ENCODE results near the gene PMM2. TPM values are rescaled to one million over a fixed set of nuclear protein-coding genes. Genes with fewer than 3 reads are reported as not detected.

The PMM2 gene
- total and polyA plus RNA-seq, 9 of the 15 experiments (the other 6 are each of a cell fraction or from before 2014, with no cell fraction given): 5.6 to 42.7 (median 25.9) TPM

DNA sequence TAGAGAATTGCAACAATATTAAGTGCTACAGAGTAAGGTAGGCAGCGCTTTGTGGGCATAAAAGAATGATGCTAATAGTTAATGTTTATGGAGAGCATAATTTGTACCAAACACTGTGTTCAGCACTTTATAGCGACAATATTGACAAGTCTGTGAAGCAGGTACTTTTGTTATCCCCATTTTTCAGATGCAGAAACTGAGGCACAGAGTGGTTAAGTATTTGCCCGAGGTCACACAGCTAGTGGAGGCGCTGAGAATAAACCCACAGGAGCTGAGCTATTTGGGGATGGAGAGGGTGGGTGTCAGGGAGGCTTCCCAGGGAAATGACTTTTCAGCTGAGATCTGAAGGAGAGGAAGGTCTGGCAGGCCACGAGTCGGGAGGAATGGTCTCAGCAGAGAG lies 39.6 kb upstream of the PMM2 start:
- intact Hi-C loops (cut with micrococcal nuclease): no loop called here
- in situ Hi-C loops (cut with MboI): no loop called here
- no TSS peak for BruUV-seq (replicated peaks)
- POLR2A ChIA-PET: no interaction called here
- Histone ChIP-seq H3K27me3 (ENCODE audit: control insufficient read depth in 2 of 2, insufficient read depth in 2 of 2, low read length in 2 of 2) (peaks cover 17 to 57% of the 10 kb centered on the region in 2 experiments), H4K20me1 (replicated peaks; ENCODE audit: control insufficient read depth, insufficient read depth, low read length) (0 out of 2 replicates have a peak, but pooled peaks cover 3% of the 10 kb centered on the region), H3K79me2 (ENCODE audit: control insufficient read depth, insufficient read depth, low read length) (no peaks in the 10 kb centered on the region), H3K4me1 (replicated peaks in 1 of 2; ENCODE audit: control insufficient read depth in 2 of 2, insufficient read depth in 2 of 2, low read length in 2 of 2) (no peaks in the 10 kb centered on the region), H3K27ac (ENCODE audit: extremely low read depth, low read depth, low read length) (no peak overlapping the region), H3K36me3 (ENCODE audit: control insufficient read depth, insufficient read depth, low read length) (no peaks in the 10 kb centered on the region), H3K9me1 (ENCODE audit: control insufficient read depth, insufficient read depth, low read length) (no peaks in the 10 kb centered on the region), H3K4me3 (no peak overlapping the region), H3K9ac (ENCODE audit: insufficient read depth in 1 of 2, low read depth in 2 of 2, low read length in 2 of 2) (no peak overlapping the region), H3K9me3 (replicated peaks; ENCODE audit: control insufficient read depth, insufficient read depth, low read depth, low read length) (no peaks in the 10 kb centered on the region), H2AFZ (ENCODE audit: low read depth, low read length) (no peak overlapping the region), H3K4me2 (ENCODE audit: insufficient read depth, low read length) (no peak overlapping the region)
- ATAC-seq (no peak), FAIRE-seq (no peak), DNase-seq (ENCODE audit: extremely low read depth in 1 of 4, low spot score in 3 of 4) (no peak)
- 0% methylated on average over 6 of the region's 6 CpGs for WGBS (ENCODE audit: insufficient coverage, low coverage, missing lambda C conversion rate)
- CTCF ChIA-PET (ENCODE audit: low intra/inter-chr PET ratio): no interaction called here
- TF ChIP-seq BCOR (IDR thresholded peaks at IDR 0.05) (0 out of 2 replicates have a peak, but pooled peaks have one; percentile 52), ZFP36 (IDR thresholded peaks at IDR 0.05; ENCODE audit: low read depth, low read length, partially characterized antibody) (peak; percentile 21), RBM25 (IDR thresholded peaks at IDR 0.05; ENCODE audit: low read depth, low read length, severe bottlenecking) (peak; percentile 69), KDM1A (IDR thresholded peaks at IDR 0.05) (peak in 1 of 2 experiments; percentile 27; a peak in 1 of 4 replicates)
- TF ChIP-seq, protein P1, sequence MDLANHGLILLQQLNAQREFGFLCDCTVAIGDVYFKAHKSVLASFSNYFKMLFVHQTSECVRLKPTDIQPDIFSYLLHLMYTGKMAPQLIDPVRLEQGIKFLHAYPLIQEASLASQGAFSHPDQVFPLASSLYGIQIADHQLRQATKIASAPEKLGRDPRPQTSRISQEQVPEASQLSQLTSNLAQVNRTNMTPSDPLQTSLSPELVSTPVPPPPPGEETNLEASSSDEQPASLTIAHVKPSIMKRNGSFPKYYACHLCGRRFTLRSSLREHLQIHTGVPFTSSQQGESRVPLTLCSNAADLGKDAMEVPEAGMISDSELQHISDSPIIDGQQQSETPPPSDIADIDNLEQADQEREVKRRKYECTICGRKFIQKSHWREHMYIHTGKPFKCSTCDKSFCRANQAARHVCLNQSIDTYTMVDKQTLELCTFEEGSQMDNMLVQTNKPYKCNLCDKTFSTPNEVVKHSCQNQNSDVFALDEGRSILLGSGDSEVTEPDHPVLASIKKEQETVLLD (IDR thresholded peaks at IDR 0.05): no peak

DNA sequence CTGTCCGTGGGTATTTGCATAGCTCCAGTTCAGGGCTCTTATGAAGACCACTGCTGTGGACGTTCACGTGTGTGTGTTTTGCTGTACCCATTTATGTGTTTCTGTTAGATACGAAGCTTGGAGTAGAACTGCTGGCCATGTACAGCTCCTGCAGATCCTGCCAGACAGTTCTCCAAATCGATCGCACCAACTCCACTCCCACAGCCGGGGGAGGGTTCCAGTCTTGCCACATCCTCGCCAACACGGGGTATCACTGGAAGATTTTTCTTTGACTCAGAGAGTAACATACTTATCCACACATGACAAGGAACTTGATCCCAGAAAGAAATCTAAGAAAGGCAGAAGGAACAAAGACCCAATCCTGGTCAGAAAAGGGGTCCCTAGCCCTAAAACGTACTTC lies 37.6 kb upstream of the PMM2 start:
- H3K9ac ChIP-seq (ENCODE audit: insufficient read depth in 1 of 2, low read depth in 2 of 2, low read length in 2 of 2): no peak overlapping the region
- TF ChIP-seq, protein P2, sequence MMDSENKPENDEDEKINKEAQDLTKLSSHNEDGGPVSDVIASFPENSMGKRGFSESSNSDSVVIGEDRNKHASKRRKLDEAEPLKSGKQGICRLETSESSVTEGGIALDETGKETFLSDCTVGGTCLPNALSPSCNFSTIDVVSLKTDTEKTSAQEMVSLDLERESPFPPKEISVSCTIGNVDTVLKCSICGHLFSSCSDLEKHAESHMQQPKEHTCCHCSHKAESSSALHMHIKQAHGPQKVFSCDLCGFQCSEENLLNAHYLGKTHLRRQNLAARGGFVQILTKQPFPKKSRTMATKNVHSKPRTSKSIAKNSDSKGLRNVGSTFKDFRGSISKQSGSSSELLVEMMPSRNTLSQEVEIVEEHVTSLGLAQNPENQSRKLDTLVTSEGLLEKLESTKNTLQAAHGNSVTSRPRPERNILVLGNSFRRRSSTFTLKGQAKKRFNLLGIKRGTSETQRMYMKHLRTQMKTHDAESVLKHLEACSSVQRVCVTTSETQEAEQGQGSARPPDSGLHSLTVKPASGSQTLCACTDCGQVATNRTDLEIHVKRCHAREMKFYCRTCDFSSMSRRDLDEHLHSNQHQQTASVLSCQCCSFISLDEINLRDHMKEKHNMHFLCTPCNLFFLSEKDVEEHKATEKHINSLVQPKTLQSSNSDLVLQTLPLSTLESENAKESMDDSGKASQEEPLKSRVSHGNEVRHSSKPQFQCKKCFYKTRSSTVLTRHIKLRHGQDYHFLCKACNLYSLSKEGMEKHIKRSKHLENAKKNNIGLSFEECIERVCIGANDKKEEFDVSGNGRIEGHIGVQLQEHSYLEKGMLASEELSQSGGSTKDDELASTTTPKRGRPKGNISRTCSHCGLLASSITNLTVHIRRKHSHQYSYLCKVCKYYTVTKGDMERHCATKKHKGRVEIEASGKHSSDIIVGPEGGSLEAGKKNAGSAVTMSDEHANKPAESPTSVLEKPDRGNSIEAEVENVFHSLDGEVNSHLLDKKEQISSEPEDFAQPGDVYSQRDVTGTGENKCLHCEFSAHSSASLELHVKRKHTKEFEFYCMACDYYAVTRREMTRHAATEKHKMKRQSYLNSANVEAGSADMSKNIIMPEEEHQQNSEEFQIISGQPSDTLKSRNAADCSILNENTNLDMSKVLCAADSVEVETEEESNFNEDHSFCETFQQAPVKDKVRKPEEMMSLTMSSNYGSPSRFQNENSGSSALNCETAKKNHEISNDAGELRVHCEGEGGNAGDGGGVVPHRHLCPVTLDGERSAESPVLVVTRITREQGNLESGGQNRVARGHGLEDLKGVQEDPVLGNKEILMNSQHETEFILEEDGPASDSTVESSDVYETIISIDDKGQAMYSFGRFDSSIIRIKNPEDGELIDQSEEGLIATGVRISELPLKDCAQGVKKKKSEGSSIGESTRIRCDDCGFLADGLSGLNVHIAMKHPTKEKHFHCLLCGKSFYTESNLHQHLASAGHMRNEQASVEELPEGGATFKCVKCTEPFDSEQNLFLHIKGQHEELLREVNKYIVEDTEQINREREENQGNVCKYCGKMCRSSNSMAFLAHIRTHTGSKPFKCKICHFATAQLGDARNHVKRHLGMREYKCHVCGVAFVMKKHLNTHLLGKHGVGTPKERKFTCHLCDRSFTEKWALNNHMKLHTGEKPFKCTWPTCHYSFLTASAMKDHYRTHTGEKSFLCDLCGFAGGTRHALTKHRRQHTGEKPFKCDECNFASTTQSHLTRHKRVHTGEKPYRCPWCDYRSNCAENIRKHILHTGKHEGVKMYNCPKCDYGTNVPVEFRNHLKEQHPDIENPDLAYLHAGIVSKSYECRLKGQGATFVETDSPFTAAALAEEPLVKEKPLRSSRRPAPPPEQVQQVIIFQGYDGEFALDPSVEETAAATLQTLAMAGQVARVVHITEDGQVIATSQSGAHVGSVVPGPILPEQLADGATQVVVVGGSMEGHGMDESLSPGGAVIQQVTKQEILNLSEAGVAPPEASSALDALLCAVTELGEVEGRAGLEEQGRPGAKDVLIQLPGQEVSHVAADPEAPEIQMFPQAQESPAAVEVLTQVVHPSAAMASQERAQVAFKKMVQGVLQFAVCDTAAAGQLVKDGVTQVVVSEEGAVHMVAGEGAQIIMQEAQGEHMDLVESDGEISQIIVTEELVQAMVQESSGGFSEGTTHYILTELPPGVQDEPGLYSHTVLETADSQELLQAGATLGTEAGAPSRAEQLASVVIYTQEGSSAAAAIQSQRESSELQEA (IDR thresholded peaks at IDR 0.05; ENCODE audit: low read depth): no peak
- no peak for TF ChIP-seq NFRKB (IDR thresholded peaks at IDR 0.05; ENCODE audit: low read depth)

More for the DNA sequence above, 37.6 kb upstream of the PMM2 start:
- Histone ChIP-seq H3K4me3 (no peak overlapping the region), H3K27me3 (ENCODE audit: control insufficient read depth in 2 of 2, insufficient read depth in 2 of 2, low read length in 2 of 2) (peaks cover 28 to 66% of the 10 kb centered on the region in 2 experiments), H3K27ac (ENCODE audit: extremely low read depth, low read depth, low read length) (no peak overlapping the region), H3K4me2 (ENCODE audit: insufficient read depth, low read length) (no peak overlapping the region), H2AFZ (ENCODE audit: low read depth, low read length) (no peak overlapping the region), H3K36me3 (ENCODE audit: control insufficient read depth, insufficient read depth, low read length) (no peaks in the 10 kb centered on the region), H4K20me1 (replicated peaks; ENCODE audit: control insufficient read depth, insufficient read depth, low read length) (peaks cover 9% of the 10 kb centered on the region), H3K9me3 (replicated peaks; ENCODE audit: control insufficient read depth, insufficient read depth, low read depth, low read length) (no peaks in the 10 kb centered on the region), H3K9me1 (ENCODE audit: control insufficient read depth, insufficient read depth, low read length) (no peaks in the 10 kb centered on the region), H3K79me2 (ENCODE audit: control insufficient read depth, insufficient read depth, low read length) (no peaks in the 10 kb centered on the region), H3K4me1 (replicated peaks in 1 of 2; ENCODE audit: control insufficient read depth in 2 of 2, insufficient read depth in 2 of 2, low read length in 2 of 2) (no peaks in the 10 kb centered on the region)
- WGBS (ENCODE audit: insufficient coverage, low coverage, missing lambda C conversion rate): 3% methylated on average over 10 of the region's 10 CpGs
- in situ Hi-C loops (cut with MboI): no loop called here
- intact Hi-C loops (cut with micrococcal nuclease): no loop called here
- no TSS peak for BruUV-seq (replicated peaks)
- POLR2A ChIA-PET: no interaction called here
- DNase-seq (ENCODE audit: extremely low read depth in 1 of 4, low spot score in 3 of 4): no peak
- no peak for FAIRE-seq
- CTCF ChIA-PET (ENCODE audit: low intra/inter-chr PET ratio): no interaction called here
- no peak for ATAC-seq

Data from K562 (cell line).